GM21447 (cell line): Measurements from ENCODE around the gene ATP2B2.
"Not testable (repeated sequence)": the region's sequence is repeated elsewhere in the genome, so short reads cannot be mapped to it uniquely, and the experiment has no call there.

Source experiments
- ATAC-seq: cut with Tn5 transposase; IDR thresholded peaks from one replicate; pipeline ENCODE4 v1.9.1; 2021; ENCODE audit not compliant: unreplicated experiment

Gene ATP2B2

GRCh38 chr3:10505050-10505790 lies at the start of gene ATP2B2:
ATP2B2 (minus strand) TSS chr3:10505586; CDS start chr3:10449543, 56,043 bp downstream.
- ATAC-seq: no peak

DNA sequence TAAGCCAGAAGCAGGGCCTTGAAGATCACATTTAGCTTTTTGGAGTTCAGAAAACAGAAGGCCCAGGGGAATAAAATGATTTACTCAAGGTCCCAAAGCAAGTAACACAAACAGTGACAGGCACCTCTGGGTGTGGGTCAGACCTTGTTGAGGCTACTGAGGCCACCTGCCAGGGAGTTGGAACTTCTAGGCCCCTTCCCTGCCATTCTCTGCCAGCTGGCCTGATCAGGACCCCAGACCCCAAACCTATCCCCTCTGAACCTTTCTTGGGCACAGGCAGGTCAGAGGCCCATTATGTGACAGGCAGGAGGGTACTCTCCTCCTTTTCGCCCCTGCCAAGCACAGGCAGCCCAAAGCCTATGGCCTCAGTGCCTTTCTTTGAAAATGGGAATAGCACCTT lies 49.4 kb upstream of the ATP2B2 start:
- ATAC-seq: no peak

GRCh38 chr3:10554236-10554611 lies 48.8 kb upstream of the ATP2B2 start:
- ATAC-seq: no peak

DNA sequence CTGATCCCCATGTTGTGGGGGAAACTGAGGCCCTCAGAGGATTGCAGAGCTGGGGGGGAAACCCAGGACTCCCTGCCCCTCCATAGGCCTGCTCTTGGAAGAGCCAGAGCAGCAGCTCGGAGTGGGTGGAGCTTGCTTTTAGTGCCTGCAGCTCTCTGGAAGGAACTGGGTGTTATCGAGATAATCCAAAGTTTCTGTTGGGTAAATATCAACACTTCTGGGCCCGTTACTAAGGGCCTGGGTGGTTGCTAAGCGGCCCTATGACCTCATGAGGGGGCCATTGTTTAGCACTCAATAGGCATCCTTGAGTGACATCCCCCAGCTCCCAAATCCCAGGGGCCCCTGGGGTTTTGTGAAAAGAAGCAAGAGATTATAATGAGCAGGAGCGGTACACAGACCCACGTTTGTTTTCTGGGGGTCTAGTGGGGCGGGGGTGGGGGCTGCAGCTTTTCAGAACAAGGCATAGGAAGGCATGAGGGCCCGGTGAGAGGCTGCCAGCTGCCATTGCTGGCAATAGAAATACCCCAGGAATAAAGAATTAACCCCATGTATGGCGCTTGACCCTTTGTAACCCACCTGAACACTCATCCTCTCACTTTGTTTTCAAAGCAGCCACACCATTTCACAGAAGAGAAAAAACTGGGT lies 48.3 kb upstream of the ATP2B2 start:
- ATAC-seq: no peak

DNA sequence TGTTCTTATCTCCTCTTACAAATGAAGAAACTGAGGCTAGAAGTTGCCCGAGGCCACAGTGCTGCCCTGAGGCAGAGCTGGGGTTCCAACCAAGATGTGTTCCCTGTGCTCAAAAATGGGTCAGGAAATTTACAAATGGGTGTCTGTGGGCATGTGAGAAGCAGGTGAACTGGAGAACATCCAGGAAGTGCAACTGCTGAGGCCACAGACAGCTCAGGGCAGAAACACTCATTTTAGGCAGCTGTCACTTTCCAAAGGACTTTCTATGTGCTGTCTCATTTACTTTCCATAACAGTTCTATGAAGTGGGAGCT lies 47.2 kb upstream of the ATP2B2 start:
- ATAC-seq: no peak

DNA sequence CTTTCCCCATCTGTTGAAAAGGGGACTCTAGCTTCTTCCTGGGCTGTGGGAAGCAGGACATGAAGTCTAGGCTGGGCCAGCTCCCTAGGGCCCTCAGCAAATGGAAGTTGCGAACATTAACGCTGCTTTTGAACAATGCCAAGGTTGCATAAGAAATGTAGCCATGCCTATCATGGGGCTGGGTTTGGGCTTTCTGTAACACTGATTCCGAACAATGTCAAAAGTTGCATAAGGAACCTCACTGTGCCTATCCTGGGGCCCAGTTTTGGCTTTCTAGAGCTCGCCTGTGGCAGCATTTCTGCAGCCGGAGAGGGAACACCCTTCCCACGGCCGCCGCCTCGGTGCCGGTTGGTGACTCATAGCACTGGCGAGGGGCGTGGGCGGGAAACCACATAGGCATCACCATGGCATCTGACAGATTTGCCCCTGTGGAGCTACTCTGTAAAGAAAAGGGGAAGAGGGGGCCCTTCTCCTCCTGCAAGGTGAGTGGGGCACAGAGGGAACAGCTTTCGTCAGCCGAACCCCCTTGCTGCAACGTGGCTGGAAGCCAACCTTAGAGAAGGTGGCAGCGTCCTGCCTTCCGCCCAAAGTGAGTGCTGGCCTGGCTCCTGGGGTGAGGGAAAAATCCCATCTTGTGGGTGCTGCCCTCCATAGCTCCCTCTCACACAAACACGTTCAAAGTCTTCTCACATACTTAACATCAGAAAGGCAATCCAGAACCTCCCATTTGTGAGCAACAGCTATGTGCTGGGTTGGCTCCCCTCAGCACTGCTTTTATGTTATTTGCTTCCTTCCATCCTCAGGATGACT lies 46.6 kb upstream of the ATP2B2 start:
- ATAC-seq: no peak

DNA sequence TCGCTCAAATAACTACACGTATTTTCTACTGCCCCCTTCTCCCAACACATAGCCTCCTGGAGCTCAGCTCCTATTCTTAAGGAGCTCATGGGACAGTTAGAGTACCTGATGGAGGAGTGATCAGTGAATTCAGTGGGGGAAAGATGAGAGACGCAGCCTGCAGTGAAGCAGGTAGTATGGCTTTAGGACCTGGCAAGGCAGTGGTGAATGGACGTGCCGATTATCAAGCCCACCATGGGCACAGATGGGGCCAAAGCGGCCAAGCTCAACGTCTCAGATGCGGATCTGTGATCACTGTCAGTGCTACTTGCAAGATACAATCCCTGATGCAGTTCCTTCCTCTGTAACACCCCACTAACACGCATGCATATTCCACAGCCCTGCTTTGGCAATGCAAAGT lies 45.8 kb upstream of the ATP2B2 start:
- ATAC-seq: no peak

- no peak for ATAC-seq
Measured at GRCh38 chr3:10550705-10551104, 45.3 kb upstream of the ATP2B2 start.

DNA sequence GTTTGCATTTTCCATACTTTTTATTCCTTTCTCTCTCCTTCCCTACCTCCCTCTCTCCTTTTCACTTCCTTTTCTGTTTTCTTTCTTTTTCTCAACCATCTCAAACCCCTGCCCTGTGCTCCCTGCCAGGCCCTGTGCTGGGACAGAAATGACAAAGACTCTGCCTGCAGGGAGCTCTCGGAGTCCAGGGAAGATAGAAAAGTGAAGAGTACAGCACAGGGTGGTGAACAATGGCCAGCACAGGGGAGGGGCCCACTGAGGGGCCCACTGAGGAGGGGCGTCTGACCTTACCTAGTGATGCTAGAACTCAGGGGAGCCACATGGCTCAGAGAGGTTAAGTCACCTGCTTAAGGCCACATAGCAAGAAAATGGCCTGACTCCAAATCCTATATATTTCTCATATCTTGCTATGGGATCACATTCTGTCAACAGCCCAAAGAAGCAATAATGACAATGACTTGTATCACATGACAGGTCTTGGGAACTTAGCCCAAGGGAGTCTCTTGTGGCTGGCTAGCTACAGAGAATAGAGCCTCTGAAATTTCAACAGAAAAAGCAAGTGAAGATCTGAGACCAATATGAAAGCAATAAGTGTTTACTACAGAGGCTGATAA lies 44.3 kb upstream of the ATP2B2 start:
- ATAC-seq: no peak

GRCh38 chr3:10548992-10549391 lies 43.6 kb upstream of the ATP2B2 start:
- ATAC-seq: no peak

- no peak for ATAC-seq
Measured at GRCh38 chr3:10547841-10548783, 42.7 kb upstream of the ATP2B2 start.

DNA sequence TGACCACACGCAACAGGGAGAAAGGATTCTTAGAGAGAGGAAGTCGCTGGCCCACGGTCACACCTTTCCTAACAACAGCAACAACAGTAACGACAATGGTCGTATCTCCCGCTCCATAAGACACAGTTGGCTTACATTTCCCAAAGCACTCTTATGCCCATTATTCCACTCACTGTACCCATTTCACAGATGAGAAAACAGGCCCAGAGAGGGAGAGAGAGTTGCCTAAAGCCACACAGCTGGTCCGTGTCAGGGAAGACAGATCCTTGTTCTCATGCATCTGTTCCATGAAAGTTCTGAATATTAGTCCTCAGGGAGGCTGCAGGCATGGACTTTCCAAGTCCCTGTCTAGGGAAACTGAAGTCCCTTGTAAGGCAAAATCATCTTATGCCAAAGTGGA lies 42.0 kb upstream of the ATP2B2 start:
- ATAC-seq: no peak

DNA sequence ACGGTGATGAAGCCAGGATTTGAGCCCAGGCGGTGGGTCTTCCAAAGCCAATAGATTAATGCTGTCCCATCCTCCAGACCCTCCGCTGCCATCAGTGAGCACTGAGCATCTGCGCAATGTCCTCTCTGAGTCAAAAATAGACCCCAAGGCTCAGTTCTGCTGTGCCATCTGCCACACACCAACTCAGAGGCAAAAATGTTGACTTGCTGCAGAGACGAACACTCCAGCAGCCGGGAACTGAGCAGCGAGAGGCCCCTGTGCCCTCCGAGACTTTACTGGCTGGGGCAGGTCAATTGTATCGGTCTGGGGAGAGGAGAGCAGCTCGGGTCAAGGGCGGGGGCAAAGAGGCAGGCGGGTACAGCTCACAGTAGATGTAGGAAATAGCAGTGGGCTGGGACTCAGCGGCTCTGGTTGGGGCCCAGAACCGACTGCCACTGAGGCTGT lies 41.5 kb upstream of the ATP2B2 start:
- no peak for ATAC-seq

DNA sequence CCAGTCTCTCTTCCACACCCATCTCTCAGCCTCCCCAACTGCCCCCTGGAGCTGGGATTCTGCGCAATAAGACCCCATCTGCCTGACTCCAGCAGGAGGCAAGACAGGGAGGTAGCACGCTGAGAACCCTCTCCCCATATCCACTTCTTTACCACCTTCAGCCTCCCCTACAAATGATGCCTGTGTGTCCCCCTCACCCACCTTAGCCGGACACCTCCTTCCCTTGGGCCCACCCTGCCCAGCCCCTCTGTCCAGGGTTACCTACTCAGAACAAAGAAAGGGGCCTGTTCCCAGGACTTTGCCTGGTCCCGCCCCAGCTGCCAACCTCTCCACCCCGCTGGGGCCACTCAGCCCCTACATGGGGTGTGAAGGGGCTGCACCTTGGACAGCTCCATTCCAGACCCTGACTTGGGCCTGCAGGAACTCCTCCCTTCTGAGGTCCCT lies 40.8 kb upstream of the ATP2B2 start:
- ATAC-seq: no peak

- no peak for ATAC-seq
Measured at GRCh38 chr3:10542518-10542917, 37.1 kb upstream of the ATP2B2 start.

GRCh38 chr3:10540347-10540746 lies 35.0 kb upstream of the ATP2B2 start:
- not testable (repeated sequence) for ATAC-seq

GRCh38 chr3:10534066-10534465 lies 28.7 kb upstream of the ATP2B2 start:
- ATAC-seq: no peak

DNA sequence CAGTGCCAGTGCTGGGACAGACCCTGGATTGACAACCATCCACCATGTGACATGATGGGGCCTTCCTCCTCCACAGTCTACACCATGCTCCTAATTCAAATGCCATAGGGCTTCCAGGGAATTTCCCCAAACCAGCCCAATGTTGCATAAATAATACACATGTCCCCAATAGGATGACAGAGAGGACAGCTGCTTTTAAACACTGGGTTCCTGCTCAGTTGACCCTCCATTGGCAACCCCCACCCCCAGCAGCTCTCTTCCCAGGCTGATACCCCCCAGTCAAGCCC lies 28.3 kb upstream of the ATP2B2 start:
- ATAC-seq: no peak

- no peak for ATAC-seq
Measured at GRCh38 chr3:10532939-10533736, 27.8 kb upstream of the ATP2B2 start.

GRCh38 chr3:10531031-10531430 lies 25.6 kb upstream of the ATP2B2 start:
- no peak for ATAC-seq
